ENCODE data around the gene ARHGEF28.

- TF ChIP-seq JUNB (IDR thresholded peaks at IDR 0.05) (no peak), RELB (IDR thresholded peaks at IDR 0.05; ENCODE audit: low read depth) (no peak), HDAC2 (IDR thresholded peaks at IDR 0.05) (no peak), POLR2A (IDR thresholded peaks at IDR 0.05; ENCODE audit: low read depth, low read length) (no peak), EP300 (IDR thresholded peaks at IDR 0.05; ENCODE audit: borderline replicate concordance in 1 of 2, control insufficient read depth in 1 of 2, low read depth in 2 of 2, low read length in 2 of 2) (no peak)
- TF ChIP-seq, protein P1, sequence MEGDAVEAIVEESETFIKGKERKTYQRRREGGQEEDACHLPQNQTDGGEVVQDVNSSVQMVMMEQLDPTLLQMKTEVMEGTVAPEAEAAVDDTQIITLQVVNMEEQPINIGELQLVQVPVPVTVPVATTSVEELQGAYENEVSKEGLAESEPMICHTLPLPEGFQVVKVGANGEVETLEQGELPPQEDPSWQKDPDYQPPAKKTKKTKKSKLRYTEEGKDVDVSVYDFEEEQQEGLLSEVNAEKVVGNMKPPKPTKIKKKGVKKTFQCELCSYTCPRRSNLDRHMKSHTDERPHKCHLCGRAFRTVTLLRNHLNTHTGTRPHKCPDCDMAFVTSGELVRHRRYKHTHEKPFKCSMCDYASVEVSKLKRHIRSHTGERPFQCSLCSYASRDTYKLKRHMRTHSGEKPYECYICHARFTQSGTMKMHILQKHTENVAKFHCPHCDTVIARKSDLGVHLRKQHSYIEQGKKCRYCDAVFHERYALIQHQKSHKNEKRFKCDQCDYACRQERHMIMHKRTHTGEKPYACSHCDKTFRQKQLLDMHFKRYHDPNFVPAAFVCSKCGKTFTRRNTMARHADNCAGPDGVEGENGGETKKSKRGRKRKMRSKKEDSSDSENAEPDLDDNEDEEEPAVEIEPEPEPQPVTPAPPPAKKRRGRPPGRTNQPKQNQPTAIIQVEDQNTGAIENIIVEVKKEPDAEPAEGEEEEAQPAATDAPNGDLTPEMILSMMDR (IDR thresholded peaks at IDR 0.05 in 2 of 3, conservative IDR thresholded peaks at IDR 0.05 in 1 of 3; ENCODE audit: control insufficient read depth in 2 of 3, extremely low read depth in 1 of 3, insufficient read depth in 1 of 3, low read depth in 3 of 3, low read length in 3 of 3), result no peak
- TF ChIP-seq, protein P2, sequence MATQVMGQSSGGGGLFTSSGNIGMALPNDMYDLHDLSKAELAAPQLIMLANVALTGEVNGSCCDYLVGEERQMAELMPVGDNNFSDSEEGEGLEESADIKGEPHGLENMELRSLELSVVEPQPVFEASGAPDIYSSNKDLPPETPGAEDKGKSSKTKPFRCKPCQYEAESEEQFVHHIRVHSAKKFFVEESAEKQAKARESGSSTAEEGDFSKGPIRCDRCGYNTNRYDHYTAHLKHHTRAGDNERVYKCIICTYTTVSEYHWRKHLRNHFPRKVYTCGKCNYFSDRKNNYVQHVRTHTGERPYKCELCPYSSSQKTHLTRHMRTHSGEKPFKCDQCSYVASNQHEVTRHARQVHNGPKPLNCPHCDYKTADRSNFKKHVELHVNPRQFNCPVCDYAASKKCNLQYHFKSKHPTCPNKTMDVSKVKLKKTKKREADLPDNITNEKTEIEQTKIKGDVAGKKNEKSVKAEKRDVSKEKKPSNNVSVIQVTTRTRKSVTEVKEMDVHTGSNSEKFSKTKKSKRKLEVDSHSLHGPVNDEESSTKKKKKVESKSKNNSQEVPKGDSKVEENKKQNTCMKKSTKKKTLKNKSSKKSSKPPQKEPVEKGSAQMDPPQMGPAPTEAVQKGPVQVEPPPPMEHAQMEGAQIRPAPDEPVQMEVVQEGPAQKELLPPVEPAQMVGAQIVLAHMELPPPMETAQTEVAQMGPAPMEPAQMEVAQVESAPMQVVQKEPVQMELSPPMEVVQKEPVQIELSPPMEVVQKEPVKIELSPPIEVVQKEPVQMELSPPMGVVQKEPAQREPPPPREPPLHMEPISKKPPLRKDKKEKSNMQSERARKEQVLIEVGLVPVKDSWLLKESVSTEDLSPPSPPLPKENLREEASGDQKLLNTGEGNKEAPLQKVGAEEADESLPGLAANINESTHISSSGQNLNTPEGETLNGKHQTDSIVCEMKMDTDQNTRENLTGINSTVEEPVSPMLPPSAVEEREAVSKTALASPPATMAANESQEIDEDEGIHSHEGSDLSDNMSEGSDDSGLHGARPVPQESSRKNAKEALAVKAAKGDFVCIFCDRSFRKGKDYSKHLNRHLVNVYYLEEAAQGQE (IDR thresholded peaks at IDR 0.05; ENCODE audit: low read depth, low read length), result no peak
- TF ChIP-seq, protein P3, sequence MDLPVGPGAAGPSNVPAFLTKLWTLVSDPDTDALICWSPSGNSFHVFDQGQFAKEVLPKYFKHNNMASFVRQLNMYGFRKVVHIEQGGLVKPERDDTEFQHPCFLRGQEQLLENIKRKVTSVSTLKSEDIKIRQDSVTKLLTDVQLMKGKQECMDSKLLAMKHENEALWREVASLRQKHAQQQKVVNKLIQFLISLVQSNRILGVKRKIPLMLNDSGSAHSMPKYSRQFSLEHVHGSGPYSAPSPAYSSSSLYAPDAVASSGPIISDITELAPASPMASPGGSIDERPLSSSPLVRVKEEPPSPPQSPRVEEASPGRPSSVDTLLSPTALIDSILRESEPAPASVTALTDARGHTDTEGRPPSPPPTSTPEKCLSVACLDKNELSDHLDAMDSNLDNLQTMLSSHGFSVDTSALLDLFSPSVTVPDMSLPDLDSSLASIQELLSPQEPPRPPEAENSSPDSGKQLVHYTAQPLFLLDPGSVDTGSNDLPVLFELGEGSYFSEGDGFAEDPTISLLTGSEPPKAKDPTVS (IDR thresholded peaks at IDR 0.05; ENCODE audit: low read depth, low read length), result no peak
Measured at GRCh38 chr5:73950441-73950873, 324.5 kb downstream of the ARHGEF28 start.

Data from GM12878 (cell line).